ENCODE results near the gene TTYH3.

The TTYH3 gene

GRCh38 chr7:2710901-2711551 lies 79.2 kb downstream of the TTYH3 start:
- DNase-seq = no peak

GRCh38 chr7:2711895-2712675 lies 80.3 kb downstream of the TTYH3 start:
- no peak for DNase-seq

- DNase-seq = no peak
These were observed 81.6 kb downstream of the TTYH3 start for GRCh38 chr7:2713370-2713769.

GRCh38 chr7:2713978-2714377 lies 82.2 kb downstream of the TTYH3 start:
- no peak for DNase-seq
